ENCODE results near the gene LIN7C.

Gene LIN7C

DNA sequence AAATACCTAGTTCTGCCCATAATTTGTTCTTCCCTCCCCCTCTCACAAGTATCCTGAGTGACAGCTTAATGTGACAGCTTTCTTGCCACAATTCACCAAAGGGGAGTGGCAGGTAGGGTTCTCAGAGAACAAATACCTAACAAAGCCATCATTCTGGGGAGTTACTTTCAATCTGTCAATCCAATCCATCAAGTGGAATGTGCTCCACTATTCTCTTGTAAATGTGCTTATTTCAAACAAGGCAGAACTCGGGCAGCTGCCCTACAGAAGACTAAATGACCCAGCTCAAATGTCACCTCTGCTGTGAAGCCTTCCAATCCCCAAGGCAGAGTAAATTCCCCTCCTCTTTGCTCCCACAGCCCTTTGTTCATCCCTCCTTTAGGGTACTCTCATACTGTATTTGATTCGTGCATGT, 61.8 kb downstream of the LIN7C start:
- DNase-seq, result no peak
